Heart right ventricle (tissue), 16 donors: ENCODE results near the gene PSMD5. TPM values are rescaled to one million over a fixed set of nuclear protein-coding genes. Genes with fewer than 3 reads are reported as not detected.

Source experiments
- ATAC-seq, 8 donors: fragments of 200-7000 bp; cut with Tn5 transposase; one replicate each; pipeline ENCODE4 v1.9.1; 2020; ENCODE audit warnings: mild to moderate bottlenecking in 8 of 8, moderate library complexity in 8 of 8, moderate number of reproducible peaks in 1 of 8
- DNase-seq, 2 donors: peaks; one replicate each; pipeline ENCODE4 v3.0.0-alpha.2; 2020
- H3K27ac ChIP-seq, 10 donors: fragments of 200-600 bp; sonication (generic) in 2 of 10; one replicate each; pipeline versions ENCODE4 v1.5.0 to v1.8.0; 2020 to 2022; ENCODE audit warnings: mild to moderate bottlenecking in 3 of 10
- H3K27me3 ChIP-seq, 7 donors: fragments of 200-600 bp; one replicate each; pipeline ENCODE4 v1.8.0; 2021 to 2022; ENCODE audit warnings: mild to moderate bottlenecking in 2 of 7
- H3K36me3 ChIP-seq, 9 donors: fragments of 200-600 bp; sonication (generic) in 1 of 9; one replicate each; pipeline versions ENCODE4 v1.5.0 to v1.8.0; 2020 to 2022; ENCODE audit warnings: mild to moderate bottlenecking in 2 of 9
- H3K4me1 ChIP-seq, 9 donors: fragments of 200-600 bp; sonication (generic) in 1 of 9; one replicate each; pipeline versions ENCODE4 v1.5.0 to v1.8.0; 2020 to 2022; ENCODE audit warnings: mild to moderate bottlenecking in 4 of 9
- H3K4me3 ChIP-seq, 10 donors: fragments of 200-600 bp; sonication (generic) in 2 of 10; one replicate each; pipeline versions ENCODE4 v1.5.0 to v1.8.0; 2020 to 2022; ENCODE audit warnings: mild to moderate bottlenecking in 7 of 10, moderate library complexity in 2 of 10
- H3K9me3 ChIP-seq, 11 donors: fragments of 200-600 bp in 10 of 11; sonication (generic) in 2 of 11; one replicate each; pipeline versions ENCODE4 v1.5.0 to v1.8.0; 2013 to 2022; ENCODE audit warnings: mild to moderate bottlenecking in 2 of 11, control low read depth in 1 of 11, moderate library complexity in 1 of 11
- WGBS, 2 donors: extraction: QIAGEN DNeasy Blood & Tissue Kit; methylation state at CpG; one replicate each; pipeline ENCODE4 v1.1.7; 2013; ENCODE audit warnings: inconsistent platforms in 1 of 2; 5-methylcytosine and 5-hydroxymethylcytosine counted together
- intact Hi-C, 10 donors: fragments of 100-400 bp; cut with DNase I; formaldehyde crosslinking; loops; one replicate each; pipeline versions ENCODE4 v1.11.1 to v1.14.2; 2022
- polyA plus RNA-seq, 2 donors: library from polyadenylated mRNA; stranded (reverse); fragments of 200-250 nt; gene quantifications; one replicate each; pipeline ENCODE4 v1.2.3, GENCODE V29; 2013
- total RNA-seq, 10 donors: library from RNA; stranded (reverse); fragmentation: NEBNext Ultra II Directional in 3 of 10; extraction: Animal tissue kit (Norgen Biotek cat#: 25700) in 3 of 10; gene quantifications; one replicate each; pipeline versions ENCODE4 v1.2.1 to v1.2.4, GENCODE V29; 2021 to 2023
- TF ChIP-seq, protein P1 (sequence below), 9 donors: fragments of 200-600 bp; sonication (generic) in 2 of 9; IDR thresholded peaks; one replicate each; pipeline versions ENCODE4 v1.5.0 to v1.8.0; 2021 to 2022; ENCODE audit warnings: antibody characterized with exemption in 9 of 9, mild to moderate bottlenecking in 5 of 9, moderate library complexity in 1 of 9
- donor health status: Arrhythmogenic right ventricular cardiomyopathy.
- donor health status: ischemic (EF 13 %, LVEDD 7.1; RV severe dilation, severe dysfunction).
- donor health status: healthy with polysubstance abuse.
- donor health status: DM: no; HTN: yes; CAD: no.
- donor health status: DM: no; HTN: no; CAD: no.
- donor health status: ischemic (EF 25% LVEDD 6.9; RV normal size, moderate dysfunction).
- donor health status: ischemic (EF 25% LVEDD 5.7; RV mildly dilated, moderate dysfunction).
- donor health status: healthy.
- donor health status: DM: yes; HTN: yes; CAD: no.
- donor health status: Ischemic cardiomyopathy.
- donor health status: ischemic (EF 35%, LVEDD 5.7; RV mildly dilated, moderate dysfunction).
- donor health status: nonischemic (EF 11% LVEDD 7.7; RV severe dilation, severe dysfunction).
- donor health status: DM: yes; HTN: yes; CAD: no.
- donor health status: PGD.
- donor health status: ischemic (EF 29% LVEDD 5.4; RV normal size, mild dysfunction).
- donor health status: nonischemic (EF 23%, LVEDD 6.1; RV moderate dilation, normal function).

The PSMD5 gene
- total and polyA plus RNA-seq, 12 donors: 7.7 to 22.8 (median 14.3) TPM

DNA sequence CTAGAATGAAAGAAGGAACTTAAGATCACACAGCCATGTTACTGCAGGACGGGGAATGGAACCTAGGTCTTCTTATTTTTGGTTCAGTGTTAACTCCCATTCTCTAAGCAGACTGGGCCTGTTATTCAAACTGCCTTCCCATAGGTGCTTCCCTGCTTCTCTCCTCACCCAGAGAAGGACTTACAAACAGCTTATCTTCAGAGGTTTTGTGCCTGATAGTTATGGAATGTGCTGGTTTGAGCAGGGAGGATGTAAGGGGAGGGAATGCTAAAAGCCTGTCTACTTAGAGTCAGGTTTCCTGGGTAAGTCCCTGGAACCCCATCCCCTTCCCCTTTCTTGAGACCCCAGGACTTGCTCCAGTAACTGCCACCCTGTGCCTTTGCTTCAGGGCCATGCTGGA, 4.2 kb upstream of the PSMD5 start:
- 83 to 87% methylated on average over 1 of the region's 1 CpG for WGBS, 2 donors
- peaks cover 0 to 64% (median 8%) of the 10 kb centered on the region in 9 donors for H3K36me3 ChIP-seq
- TF ChIP-seq, protein P1, sequence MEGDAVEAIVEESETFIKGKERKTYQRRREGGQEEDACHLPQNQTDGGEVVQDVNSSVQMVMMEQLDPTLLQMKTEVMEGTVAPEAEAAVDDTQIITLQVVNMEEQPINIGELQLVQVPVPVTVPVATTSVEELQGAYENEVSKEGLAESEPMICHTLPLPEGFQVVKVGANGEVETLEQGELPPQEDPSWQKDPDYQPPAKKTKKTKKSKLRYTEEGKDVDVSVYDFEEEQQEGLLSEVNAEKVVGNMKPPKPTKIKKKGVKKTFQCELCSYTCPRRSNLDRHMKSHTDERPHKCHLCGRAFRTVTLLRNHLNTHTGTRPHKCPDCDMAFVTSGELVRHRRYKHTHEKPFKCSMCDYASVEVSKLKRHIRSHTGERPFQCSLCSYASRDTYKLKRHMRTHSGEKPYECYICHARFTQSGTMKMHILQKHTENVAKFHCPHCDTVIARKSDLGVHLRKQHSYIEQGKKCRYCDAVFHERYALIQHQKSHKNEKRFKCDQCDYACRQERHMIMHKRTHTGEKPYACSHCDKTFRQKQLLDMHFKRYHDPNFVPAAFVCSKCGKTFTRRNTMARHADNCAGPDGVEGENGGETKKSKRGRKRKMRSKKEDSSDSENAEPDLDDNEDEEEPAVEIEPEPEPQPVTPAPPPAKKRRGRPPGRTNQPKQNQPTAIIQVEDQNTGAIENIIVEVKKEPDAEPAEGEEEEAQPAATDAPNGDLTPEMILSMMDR (IDR thresholded peaks at IDR 0.05): no peak
- H3K9me3 ChIP-seq: peaks cover 0 to 6% (median 0%) of the 10 kb centered on the region in 11 donors
- H3K27me3 ChIP-seq: no peaks in the 10 kb centered on the region
- H3K4me1 ChIP-seq: peaks cover 3 to 43% (median 23%) of the 10 kb centered on the region in 9 donors
- H3K27ac ChIP-seq: no peak overlapping the region
- no peak for DNase-seq
- intact Hi-C loops: no loop called here
- no peak for ATAC-seq
- H3K4me3 ChIP-seq: no peak overlapping the region

- TF ChIP-seq, protein P1 (IDR thresholded peaks at IDR 0.05): no peak
- peaks cover 0 to 6% (median 0%) of the 10 kb centered on the region in 11 donors for H3K9me3 ChIP-seq
- DNase-seq (no peak), ATAC-seq (no peak)
- 82 to 88% methylated on average over 3 of the region's 3 CpGs for WGBS, 2 donors
- H3K27me3 ChIP-seq: no peaks in the 10 kb centered on the region
- H3K4me1 ChIP-seq: peaks cover 3 to 48% (median 26%) of the 10 kb centered on the region in 9 donors
- no peak overlapping the region for H3K4me3 ChIP-seq
- intact Hi-C loops: no loop called here
- H3K36me3 ChIP-seq: peaks cover 0 to 59% (median 4%) of the 10 kb centered on the region in 9 donors
- peak overlapping the region in 1 of 10 donors; percentile 38 for H3K27ac ChIP-seq
Observed at GRCh38 chr9:120846251-120846889, 3.6 kb upstream of the PSMD5 start.

DNA sequence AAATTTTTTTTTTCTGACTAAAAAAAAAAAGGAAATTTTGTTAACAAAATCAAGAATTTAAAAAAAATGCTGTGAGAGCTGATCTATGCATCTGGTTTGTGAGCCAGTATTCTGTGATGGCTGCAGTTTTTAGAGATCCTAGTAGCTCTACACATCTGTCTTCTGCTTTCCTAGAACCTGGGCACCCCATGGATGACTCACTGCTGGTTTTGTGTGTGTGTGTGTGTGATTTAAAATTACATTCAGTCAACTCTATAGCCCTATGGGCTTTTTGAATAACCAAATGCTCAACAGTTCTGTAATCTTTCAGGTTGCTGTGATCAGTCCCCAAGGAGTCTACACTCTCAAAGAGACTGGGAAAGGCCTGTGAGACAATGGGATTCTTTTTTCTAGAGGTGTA, 2.5 kb upstream of the PSMD5 start:
- Histone ChIP-seq H3K4me1 (peaks cover 3 to 49% (median 26%) of the 10 kb centered on the region in 9 donors), H3K27me3 (no peaks in the 10 kb centered on the region), H3K4me3 (no peak overlapping the region), H3K36me3 (peaks cover 0 to 58% (median 0%) of the 10 kb centered on the region in 9 donors), H3K27ac (no peak overlapping the region), H3K9me3 (peaks cover 0 to 6% (median 0%) of the 10 kb centered on the region in 11 donors)
- DNase-seq (no peak), ATAC-seq (no peak)
- intact Hi-C loops: no loop called here
- TF ChIP-seq, protein P1 (IDR thresholded peaks at IDR 0.05): no peak

GRCh38 chr9:120841930-120842684, 615 bp downstream of the PSMD5 start:
- ATAC-seq: peak; percentile 5 to 32 (median 22)
- Histone ChIP-seq H3K36me3 (peaks cover 0 to 42% (median 0%) of the 10 kb centered on the region in 9 donors), H3K27ac (peak overlapping the region; percentile 87 to 98 (median 95)), H3K4me1 (peaks cover 3 to 64% (median 30%) of the 10 kb centered on the region in 9 donors), H3K9me3 (peaks cover 0 to 6% (median 0%) of the 10 kb centered on the region in 11 donors), H3K4me3 (peak overlapping the region; percentile 68 to 87 (median 80)), H3K27me3 (no peaks in the 10 kb centered on the region)
- intact Hi-C loops: loop anchor here in 4 of 10 donors (2.0 to 5.0 kb wide), 2 partner anchors 49 to 50 kb away; partner anchors contain the start of gene FBXW2 (in 4 of the 4)
- no peak for DNase-seq
- 25 to 38% methylated on average over 18 of the region's 18 CpGs for WGBS, 2 donors
- TF ChIP-seq, protein P1 (IDR thresholded peaks at IDR 0.05): no peak
